ENCODE measurements around the gene LIPC.
A peak's percentile ranks its signal among the peaks of the same experiment; 100 is the strongest.

LIPC gene

DNA sequence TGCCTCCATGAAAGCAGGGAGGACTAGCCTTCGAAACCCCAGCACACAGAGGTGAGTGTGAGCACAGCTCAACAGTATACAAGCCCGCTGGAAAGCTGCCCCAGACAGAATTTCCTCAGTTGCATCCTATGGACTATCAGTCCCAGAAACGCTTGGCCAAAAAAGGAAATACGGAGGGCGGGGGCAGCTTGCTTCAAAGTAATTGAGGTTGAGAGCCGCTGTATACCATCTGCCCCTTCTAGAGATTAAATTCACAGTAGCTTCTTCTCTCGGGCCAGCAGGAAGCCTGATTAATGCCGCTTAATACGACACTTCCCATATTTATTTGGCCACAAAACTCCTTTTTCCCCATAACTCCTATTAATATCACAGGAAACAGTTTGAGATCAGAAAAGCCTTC is 88.7 kb downstream of the LIPC start:
- Histone ChIP-seq H3K4me3 (no peak overlapping the region), H3K27ac (no peak overlapping the region)
- DNase-seq (ENCODE audit: low spot score) = no peak
- TF ChIP-seq, protein P1, sequence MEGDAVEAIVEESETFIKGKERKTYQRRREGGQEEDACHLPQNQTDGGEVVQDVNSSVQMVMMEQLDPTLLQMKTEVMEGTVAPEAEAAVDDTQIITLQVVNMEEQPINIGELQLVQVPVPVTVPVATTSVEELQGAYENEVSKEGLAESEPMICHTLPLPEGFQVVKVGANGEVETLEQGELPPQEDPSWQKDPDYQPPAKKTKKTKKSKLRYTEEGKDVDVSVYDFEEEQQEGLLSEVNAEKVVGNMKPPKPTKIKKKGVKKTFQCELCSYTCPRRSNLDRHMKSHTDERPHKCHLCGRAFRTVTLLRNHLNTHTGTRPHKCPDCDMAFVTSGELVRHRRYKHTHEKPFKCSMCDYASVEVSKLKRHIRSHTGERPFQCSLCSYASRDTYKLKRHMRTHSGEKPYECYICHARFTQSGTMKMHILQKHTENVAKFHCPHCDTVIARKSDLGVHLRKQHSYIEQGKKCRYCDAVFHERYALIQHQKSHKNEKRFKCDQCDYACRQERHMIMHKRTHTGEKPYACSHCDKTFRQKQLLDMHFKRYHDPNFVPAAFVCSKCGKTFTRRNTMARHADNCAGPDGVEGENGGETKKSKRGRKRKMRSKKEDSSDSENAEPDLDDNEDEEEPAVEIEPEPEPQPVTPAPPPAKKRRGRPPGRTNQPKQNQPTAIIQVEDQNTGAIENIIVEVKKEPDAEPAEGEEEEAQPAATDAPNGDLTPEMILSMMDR (IDR thresholded peaks at IDR 0.05) = no peak

DNA sequence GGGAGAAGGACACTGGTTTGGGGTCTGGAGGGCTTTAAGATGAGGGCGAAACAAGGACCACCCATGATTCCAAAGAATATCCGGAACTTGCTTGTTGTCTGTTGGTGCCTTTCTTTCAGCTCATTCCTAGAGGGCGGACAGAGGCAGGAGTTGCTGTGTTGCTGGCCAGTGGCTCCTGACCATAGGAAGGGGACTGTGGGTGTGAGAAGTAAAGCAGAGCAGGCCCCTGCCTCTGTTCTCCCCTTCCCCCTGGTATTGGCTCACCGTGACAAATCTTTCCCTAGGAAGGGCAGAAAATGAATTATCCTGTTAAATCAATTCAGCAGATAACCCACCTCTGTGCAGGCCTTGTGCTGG is 89.1 kb downstream of the LIPC start:
- no peak overlapping the region for H3K4me3 ChIP-seq
- TF ChIP-seq, protein P1 (IDR thresholded peaks at IDR 0.05) = no peak
- DNase-seq (ENCODE audit: low spot score) = no peak
- peak overlapping the region in 1 of 2 donors; percentile 50 for H3K27ac ChIP-seq

DNA sequence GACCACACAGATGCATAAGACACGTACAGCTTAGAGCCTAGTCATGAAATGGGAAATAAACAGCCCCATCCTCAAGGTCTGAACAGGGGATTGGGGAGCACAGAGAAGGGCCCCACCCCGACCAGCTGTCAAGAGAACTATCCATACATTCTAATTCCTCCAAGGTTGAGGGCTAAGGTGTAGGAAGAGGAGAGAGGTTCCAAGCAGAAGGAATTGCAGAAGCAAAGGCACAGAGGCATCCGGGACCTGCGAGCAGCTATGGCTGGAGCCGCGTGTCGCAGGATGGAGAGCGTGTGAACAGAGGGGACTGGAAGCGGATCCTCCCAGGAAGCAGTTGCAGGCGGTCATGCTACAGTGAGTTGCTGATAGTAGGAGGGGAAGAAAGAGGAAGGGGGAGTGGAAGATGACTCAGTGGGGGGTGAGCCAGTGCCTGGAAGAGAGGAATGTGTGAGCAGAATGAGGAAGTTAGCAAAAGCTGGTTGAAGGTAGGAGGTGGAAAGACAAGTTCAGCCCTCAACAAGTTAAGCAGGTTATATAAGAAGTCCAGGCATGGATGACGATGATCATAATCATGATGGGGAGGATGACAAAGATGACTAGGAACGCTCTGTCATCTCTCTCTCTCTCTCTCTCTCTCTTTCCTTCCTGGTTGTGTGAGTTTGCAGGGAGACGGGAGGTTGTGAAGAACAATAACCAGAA is 89.7 kb downstream of the LIPC start:
- TF ChIP-seq, protein P1 (IDR thresholded peaks at IDR 0.05) = no peak
- DNase-seq (ENCODE audit: low spot score) = no peak
- peak overlapping the region in 1 of 2 donors; percentile 50 for H3K27ac ChIP-seq
- no peak overlapping the region for H3K4me3 ChIP-seq

DNA sequence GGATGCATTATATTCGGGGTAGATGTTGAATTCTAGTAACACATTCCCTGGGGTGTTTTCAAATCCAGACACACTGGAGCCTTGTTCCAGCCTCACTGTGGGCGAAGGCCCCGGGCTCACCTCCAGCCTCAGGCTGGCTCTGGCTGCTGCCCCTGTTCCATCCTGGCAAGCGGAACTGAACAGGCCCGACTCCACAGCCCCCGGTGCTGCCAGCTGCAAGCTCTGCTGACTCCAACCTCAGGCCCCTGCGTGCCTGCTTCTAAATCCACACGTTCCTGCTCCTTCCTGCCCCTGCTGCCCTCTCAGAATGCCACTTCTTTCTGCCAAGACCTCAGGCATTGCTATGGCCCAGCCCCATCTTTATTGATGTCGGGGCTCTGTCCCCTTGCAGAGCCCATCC is 90.6 kb downstream of the LIPC start:
- Histone ChIP-seq H3K4me3 (no peak overlapping the region), H3K27ac (peak overlapping the region in 1 of 2 donors; percentile 50)
- no peak for DNase-seq (ENCODE audit: low spot score)
- TF ChIP-seq, protein P1 (IDR thresholded peaks at IDR 0.05) = no peak

DNA sequence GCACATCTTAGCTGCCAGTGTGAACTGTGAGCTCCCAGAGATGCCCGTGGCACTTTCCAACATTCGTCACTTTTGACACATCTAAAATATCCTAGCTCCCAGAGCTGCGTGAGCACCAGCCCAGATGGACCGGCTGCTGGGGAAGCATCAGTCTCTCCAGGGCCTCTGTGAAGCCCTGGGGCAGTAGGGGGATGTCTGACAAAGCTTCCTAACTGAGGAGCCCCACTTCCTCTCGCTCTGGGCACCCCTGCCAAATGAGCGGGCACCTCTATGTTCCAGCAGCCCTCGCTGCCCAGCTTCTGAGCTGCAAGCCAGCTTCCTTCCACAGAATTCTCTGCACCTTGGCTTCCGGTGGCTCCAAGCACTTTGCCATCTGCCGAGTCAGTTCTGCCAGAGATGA is 91.1 kb downstream of the LIPC start:
- H3K27ac ChIP-seq = peak overlapping the region in 1 of 2 donors; percentile 50
- TF ChIP-seq, protein P1 (IDR thresholded peaks at IDR 0.05) = no peak
- no peak overlapping the region for H3K4me3 ChIP-seq
- no peak for DNase-seq (ENCODE audit: low spot score)

DNA sequence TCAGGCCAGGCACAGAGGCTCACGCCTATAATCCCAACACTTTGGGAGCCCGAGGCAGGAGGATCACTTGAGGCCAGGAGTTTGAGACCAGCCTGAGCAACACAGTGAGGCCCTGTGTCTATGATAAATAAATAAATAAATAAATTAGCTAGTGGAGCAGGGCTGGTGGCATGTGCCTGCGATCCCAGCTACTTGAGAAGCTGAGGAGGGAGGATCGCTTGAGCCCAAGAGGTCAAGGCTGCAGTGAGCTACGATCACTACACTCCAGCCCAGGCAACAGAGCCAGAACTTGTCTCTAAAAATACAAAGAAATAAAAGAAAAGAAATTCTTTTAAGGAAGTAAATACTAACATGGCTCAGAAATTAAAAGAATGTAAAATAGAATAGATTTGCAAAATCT is 91.8 kb downstream of the LIPC start:
- H3K27ac ChIP-seq = no peak overlapping the region
- DNase-seq (ENCODE audit: low spot score) = no peak
- H3K4me3 ChIP-seq = no peak overlapping the region
- TF ChIP-seq, protein P1 (IDR thresholded peaks at IDR 0.05) = no peak

DNA sequence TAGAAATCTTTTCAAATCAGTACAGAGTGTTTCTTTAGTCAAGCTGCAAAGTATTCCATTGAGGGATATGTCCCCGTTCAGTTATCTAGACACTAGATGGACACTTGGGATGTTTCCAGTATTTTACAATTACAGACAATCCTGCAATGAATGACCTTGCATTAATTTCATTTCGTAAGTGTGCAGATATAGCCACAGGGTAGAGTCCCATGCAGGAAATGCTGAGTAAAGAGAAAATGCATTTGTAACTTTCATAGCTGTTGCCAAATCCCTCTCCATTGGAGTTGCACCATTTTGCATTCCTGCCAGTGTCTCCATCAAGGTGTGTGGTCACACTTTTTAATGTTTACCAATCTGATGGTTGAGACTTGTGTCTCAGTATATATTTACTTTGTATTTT is 92.5 kb downstream of the LIPC start:
- DNase-seq (ENCODE audit: low spot score) = no peak
- Histone ChIP-seq H3K27ac (no peak overlapping the region), H3K4me3 (no peak overlapping the region)
- TF ChIP-seq, protein P1 (IDR thresholded peaks at IDR 0.05) = no peak
